GM19351 (cell line): ENCODE measurements around the gene CCDC85C.

Experiments
- ATAC-seq: cut with Tn5 transposase; IDR thresholded peaks from one replicate; pipeline ENCODE4 v1.9.1; 2021; ENCODE audit warnings: mild to moderate bottlenecking, moderate library complexity; ENCODE audit not compliant: unreplicated experiment

Gene CCDC85C

DNA sequence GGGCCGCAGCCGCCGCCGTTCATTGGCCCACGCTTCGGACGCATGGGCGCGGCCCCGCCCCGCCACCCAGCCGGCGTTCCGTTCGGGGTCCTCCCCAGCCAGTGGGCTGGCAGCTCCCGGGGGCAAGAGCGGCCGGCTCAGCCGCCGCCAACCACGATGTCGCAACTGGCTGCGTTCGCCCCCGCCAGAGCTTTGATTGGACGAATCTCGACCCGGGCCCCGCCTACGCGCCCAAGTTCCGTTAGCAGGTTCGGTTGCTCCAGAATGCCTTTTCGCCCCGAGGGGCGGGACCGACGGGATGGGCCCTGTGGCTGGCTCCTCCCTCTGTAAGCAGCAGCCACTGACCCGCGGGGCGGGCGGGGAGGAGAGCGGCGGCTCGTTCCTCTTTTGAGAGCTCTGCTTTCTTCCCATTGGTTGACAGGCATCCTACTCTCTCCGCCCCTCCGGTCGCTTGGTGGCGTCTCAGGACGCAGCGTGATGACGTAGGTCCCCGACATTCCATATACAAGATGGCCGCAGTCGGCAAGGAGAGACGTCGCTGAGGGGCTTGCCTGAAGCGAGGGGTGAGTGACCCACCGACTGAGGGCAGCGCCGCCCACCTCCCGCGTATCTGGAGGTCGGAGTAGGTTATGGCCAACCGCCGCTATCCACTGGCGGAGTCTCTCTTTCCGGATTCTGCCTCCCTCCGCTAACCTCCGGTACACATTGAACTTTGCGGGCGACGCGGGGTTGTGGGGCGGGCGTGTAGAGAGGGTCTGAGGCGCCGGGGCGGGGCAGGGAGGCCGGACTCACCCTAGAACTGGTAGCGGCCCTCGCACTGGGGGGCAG is 122.9 kb downstream of the CCDC85C start, which contains the start of gene CCNK:
Gene CCNK (plus strand): TSS at position 493 of the 828 bp plus-strand sequence. CDS start 11,269 bp downstream, outside the sequence.
- ATAC-seq: peak; percentile 81

DNA sequence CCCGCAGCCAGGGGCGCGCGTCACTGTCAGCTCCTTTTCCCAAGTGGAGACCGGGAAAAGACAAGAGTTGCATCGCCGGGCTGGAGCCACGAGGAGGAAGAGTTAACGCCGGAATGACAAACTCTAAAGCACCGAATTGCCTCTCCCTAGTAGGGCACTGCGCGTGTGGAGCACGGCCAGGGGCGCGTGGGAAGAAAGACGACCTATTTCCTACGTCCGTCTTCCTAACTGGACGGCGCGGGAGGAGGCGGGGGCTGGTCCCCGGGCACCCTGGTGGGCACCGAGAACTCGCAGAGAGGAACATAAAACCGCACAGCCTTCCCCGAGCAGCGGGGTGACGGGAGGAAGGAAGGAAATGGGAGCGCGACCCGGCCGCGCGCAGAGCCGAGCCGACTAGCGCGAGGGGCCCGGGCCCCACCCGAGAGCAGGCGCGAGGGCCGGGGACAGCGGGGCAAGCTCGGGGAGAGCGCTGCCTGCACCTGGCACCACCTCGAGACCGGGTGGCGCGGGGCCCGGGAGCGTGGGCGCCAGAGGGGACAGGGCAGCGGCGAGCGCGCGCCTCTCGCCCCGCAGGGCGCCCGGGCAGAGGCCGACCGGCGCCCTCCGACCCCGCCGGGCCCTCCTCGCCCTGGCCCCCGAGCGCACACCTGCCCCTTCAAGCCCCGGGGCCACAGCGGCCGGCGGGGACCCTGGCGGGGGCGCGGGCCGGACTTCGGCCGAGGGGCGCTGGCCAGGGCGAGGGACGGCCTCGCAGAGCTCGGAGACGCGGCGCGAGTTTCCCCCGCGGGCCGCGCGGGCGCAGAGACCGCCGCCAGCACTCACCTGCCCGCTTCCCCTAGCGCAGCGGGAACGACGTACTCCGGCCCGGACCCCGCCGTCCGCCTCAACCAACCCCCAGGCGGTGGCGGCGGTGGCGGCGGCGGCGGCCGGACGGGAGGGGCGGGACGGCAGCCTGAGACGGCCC is 123.8 kb downstream of the CCDC85C start, which contains the start of gene SETD3:
Gene SETD3 (minus strand): TSS at position 954 of the 964 bp plus-strand sequence. CDS start 15,054 bp downstream, outside the sequence.
- ATAC-seq: peak; percentile 6

DNA sequence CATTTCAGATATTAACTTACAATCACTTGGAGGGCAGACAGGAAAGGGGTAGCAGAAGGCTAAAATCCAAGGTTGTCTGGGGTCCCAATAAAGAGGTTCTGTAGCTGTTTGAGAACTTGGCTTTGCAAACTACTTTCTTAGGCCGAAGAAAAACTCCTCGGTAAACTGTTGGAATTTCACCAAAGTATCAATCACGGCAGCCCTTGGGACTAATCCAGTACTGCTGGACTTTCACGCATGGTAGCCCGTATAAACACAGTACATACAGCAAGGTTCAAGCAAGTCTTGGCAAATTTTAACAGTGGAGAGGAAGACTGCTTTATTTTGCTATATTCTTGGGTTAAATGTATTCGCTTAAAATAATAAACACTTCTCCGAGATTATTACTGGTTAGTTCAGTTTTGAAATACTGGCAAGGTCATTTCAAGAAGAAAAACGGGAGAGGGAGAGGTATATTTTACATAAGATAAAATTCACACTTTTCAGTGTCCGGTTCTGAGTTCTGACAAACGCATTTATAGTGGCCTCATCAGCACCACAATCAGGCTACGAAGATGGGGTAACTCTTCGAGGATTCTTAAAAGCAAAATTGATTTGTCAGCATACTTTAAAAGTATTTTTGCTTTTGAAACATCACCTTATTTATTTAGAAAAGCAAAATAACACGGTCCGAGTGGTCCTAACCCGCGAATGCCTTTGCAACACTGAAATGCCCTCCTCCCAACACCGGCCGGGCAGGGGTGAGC is 124.7 kb downstream of the CCDC85C start:
- ATAC-seq: no peak

DNA sequence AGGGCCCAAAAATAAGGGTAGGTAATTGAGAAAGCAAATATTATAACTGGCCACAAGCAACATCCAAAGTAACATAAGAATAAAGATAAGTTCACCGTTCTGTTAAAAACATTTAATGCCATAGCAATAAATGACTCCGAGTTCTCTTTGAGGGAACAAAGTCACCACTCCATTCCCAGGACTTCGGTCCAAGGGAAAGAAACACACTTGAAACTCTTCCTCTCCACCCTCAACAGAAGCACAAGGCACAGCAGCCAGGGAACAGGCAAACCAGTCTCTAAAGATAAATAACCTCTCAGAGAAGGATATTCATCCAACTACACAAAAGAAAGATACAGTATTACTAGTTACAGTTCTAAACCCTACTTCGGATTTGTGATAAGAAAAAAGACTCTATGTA is 125.9 kb downstream of the CCDC85C start:
- no peak for ATAC-seq

DNA sequence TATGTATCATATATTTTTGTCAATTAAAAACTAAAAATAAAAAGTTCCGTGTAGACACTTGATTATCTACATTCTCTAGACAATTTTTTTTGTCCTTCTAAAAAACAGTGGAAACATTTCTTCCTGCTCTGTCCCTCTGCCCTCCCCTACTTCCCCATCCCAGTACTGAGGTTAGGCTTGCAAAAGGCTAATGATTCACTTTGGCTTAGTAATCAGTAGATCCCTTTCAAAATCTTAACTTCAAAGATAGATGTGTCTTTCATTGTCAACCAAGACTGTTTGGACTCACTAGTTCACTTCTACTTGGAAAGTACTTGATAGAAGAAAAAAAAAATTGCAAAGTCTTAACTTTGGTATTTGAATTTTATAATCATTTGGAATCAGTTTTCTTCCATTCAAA is 127.1 kb downstream of the CCDC85C start:
- ATAC-seq: no peak

DNA sequence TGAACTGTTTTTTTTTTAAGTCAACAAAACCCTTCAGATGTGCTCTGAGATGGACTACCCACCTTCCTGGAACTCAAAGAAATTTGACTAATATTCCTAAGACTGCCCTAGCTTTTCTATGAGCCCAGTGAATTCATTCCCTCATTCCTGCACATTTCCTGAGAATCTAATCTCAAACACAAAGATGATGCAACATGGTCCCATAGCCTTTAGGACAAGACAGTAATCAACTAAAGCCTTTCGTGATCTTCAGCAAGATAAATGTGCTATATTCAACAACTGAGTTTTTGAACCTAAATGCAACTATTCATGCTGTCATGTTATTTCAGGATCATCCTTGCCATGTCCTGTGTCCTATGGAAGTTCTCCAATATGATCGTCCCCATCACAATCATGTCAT is 128.3 kb downstream of the CCDC85C start:
- no peak for ATAC-seq

DNA sequence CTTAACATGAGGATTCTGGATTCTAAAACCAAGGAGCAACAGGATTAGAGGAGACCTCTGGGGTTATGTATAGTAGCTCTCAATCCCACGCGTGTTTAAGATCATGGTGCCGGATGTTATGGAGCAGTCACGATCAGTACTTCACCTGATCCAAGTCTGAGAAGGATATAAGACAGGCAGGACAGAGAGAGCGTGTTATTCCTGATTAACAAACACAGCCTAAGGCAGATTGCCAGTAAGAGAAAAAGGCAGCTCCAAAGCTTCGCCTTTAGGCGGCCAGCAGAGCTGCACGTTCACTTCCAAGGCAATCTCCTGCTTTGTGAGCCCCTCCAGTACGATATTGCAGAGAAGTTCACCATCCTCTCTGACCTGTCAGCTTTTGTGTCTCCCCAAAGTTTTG is 128.8 kb downstream of the CCDC85C start:
- ATAC-seq: no peak

DNA sequence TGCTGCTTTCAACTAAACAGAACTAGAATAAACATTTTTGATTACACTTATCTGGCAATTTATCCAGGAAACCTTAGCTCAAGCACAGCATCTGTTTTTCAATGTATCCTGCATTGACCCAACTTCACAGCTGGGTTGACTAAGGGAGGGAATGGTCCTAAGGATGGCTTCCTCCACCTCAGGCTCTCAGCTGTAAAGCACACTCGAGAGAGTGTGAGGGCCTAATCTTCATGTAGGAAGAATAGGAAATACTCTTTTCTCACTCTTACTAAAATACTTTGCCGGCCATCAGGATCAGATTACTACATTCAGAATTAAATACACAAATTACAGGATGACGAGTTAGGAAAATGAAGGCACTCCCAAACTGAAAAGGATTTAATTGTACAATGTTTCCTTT is 130.5 kb downstream of the CCDC85C start:
- ATAC-seq: no peak

DNA sequence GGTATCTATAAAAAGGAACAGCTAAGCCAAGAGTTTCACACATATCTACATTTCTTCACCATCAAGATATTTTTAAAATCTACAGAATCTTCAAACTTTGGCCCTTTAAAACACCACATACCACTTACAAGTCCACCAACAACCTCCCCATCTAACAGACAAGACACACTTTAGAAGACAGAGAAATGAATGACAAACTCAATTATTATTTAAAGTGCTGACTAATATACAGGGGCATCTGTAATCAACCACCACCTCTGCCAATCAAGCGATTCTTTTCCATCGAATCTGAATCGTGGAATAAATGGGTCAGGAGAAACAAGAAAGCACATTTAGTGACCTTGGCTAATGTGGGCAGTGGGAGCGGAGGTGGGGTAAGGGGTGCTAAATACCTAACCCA is 131.1 kb downstream of the CCDC85C start:
- no peak for ATAC-seq

DNA sequence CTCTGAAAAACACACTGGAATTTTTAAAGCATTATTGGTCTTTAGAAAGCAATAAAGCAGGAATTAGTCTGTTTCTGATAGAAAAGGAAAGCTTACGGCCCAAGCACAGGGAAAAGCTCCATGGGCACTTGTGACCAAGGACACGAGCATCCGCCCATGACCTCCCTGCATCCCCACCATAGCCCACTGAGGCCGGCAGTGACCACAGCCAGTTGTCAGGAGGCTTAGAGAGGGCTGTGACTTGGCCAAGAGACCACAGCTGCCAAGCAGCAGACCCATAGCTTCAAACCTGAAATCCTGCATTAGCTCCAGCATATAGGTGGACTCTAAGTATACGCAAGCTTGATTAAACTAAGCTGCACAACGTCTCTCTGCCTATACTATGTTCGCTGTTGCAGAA is 132.3 kb downstream of the CCDC85C start:
- no peak for ATAC-seq

DNA sequence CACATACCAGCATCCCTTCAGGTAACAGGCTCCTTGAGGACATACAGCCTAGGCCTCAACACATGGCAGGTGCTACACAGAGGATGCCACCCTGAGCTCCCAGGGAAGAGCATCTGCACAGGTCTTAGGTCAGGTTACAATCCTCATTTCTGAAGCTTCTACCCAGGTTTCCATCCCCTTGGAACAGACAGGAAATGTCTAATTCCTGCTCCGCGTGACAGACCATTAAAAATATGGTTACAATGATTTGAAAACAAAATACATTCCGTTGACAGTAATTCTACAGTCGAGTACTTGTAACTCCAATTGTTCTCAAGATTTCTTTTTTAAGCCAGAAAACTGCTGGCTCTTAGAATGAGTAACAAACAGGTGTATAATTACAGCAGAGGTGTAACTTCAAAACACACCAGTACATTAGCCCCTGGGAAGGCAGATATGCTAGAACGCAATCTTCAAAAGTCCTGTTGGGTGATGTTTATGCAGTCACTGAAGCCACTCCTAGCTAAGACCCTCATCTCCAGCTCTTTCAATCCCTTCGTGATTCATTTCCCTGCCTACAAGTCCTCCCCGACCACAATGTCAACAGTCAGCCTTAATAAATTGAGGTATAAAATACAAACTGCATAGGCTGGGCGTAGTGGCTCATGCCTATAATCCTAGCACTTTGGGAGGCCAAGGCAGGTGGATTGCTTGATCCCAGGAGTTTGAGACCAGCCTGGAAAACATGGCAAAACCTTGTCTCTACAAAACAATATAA is 135.0 kb downstream of the CCDC85C start:
- no peak for ATAC-seq

DNA sequence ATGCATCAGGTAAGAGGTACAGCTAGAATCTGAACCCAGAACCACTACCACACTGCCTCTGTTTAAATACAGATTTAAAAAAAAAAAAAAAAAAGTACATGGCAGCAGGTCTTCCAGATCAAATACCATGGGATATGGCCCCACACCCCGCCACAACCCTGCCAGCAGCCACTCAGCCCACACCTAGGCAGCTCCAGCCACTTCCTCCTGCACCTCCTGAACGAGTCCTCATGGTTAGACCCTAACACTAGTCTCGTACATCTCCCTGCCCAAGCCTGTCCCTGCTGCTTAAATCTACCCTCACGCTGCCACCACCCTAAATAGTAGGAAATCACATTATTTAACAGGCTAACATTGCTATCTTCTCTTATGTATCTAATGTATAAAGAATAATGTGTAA is 135.9 kb downstream of the CCDC85C start:
- no peak for ATAC-seq

DNA sequence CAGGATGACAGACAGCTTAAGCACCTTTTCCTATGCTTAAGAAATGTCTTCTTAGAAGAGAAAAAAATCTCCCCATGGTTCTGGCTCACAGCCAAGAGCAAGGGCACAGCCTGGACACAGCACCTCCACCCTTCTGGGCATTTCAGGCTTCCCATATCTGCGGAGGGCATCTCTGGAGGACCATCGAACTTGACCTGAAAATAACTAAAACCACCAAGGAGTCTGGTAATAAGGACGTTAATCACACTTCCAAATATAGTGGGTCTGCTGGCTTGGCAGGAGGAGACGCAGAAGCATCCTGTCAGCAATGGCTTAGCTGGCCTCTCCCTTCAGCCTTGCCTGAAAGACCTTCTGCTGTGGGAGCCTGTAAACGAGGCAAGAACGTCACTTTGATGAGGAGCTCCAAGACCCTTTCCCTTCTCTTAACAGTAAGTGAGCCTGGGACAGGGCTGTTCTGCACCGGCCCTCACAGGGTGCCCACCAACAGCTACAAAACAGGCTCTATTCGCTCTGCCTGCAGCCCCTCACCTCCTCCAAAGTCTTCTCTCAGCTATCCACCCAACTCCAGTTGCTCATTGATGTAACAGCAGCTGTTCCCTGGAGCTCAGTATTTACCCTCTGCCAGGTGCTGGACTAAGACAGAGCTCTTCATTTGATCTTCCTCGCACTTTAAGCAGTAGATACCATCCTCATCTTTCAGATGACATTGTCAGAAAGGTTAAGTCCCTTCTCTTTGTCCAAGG is 136.5 kb downstream of the CCDC85C start:
- ATAC-seq: no peak

DNA sequence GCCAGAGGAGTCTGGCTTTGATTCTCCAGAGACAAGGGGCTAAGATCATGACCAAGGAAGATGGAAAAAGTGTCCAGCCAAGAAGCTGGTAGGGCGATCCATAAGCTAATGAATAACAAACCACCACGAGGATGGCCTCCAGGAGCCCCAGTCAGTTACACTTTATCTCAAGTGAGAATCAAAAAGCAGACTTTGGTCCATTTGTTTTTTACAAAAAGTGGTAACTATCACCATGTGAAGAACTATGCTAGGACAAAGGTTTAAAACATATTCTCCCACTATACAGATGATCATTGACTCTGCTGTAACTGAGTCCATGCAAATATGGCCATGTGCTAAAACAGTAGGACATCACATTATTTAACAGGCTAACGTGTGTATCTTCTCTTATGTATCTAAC is 137.2 kb downstream of the CCDC85C start:
- no peak for ATAC-seq

DNA sequence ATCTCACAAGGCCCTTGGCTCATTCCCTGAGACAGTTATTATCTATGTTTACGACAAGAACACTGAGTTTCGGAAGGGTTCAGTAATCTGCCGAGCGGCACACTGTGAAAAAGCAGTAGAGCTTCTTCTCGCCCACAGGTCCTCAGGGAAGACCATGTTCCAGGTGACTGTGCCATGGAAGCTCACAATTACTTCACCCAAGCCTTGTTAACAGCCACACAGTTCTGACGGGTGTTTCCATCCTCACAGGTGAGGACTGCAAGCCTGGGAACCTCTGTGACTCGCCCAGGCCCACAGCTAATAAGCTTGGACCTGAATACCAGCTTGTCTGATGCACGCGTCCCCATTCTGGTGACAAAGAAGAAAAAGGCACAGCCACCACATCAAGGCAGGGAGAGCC is 138.7 kb downstream of the CCDC85C start:
- ATAC-seq: no peak

DNA sequence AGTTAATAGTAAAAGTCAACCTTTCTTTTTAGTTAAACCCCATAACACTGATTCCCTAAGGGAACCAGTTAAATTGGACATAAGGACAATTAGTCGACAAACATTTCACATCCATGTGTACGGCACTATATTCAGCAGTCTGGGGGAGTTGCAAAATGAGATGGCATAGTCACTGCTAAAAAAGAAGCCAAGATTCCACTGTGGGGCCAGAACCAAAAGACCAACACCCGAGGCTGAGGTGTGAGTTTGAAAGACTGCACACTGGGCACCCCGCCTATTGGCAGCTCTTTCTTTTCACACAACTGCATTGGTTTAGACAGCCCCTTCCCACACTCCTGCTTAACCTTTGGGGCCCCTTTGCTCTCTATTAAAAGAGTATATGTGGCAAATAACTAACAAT is 140.0 kb downstream of the CCDC85C start:
- no peak for ATAC-seq

DNA sequence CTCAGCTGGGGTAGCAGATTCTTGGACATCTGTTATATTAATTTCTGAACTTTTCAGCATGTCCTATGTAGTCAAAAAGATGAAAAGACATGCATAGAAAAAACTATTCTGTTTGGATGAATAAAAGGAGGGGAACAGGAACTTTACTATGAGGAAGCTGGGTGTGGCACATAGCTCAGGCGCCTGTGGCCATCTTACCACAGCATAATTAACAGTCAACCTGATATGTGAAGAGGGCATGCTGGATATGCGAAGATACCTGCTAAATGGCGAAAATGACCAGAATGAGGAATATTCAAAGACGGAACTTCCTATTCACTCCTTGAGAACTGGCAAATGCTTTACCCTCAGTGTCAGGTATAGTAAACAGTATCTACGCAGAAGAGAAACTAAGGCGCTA is 141.8 kb downstream of the CCDC85C start:
- no peak for ATAC-seq

DNA sequence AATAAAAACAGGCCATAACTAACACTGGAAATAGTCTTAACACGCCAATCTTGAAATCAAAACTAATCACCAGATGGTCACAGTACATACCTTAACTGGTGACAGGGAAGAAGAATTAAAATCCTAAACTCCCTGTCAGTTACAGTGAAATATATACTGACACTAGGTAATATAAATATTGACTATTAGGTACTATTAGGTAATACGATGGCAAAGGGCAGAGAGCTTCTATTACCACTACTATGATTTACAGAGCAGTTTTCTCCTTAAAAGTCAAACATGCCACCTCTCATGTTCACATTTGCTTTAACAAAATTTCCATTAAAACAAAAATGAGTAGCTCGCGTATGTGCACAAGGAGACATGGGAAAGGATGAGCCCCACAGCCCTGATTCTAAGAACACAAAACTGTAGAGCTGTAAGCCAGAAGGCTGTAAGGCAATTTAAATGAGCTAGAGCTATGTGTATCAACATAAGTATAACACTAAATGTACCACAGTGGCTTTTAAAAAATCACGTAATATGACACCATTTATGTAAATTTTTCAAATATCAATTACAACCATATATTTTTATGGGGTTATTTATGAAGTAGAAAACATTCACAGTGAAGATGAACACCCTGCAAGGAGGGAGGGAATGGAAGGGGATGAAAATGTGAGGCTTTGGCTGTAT is 142.5 kb downstream of the CCDC85C start:
- no peak for ATAC-seq

DNA sequence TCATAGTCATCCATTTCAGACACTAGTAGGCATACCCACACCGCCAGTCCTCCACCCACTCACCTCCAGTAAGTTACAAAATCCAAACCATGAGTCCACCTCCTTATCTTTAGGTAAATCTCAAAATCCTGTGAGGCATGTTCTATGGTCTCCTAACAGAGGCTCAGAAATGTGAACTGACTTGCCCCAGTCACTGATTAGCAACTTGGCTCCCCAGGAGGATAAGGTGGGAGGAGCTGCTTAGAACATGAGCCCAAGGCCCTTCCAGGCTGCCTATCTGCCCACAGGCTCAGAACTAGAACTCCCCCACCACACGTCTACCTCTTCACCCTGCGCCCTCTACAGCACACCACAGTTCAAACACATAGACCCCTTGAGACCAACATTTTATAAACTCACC is 143.2 kb downstream of the CCDC85C start:
- no peak for ATAC-seq
